HepG2 (cell line): ENCODE data around the gene DLAT.

Experiments
- CHD4 ChIP-seq: fragments of 200-600 bp; sonication (generic); IDR thresholded peaks from 2 replicates; pipeline ENCODE4 v1.7.0; 2017; ENCODE audit warnings: mild to moderate bottlenecking, low read length, borderline replicate concordance
- EZH2 ChIP-seq: conservative IDR thresholded peaks from 2 replicates; pipeline ENCODE4 v1.6.1; 2012; ENCODE audit warnings: mild to moderate bottlenecking, low read depth, low read length, moderate library complexity
- GLI4 ChIP-seq: sonication (generic); formaldehyde crosslinking; IDR thresholded peaks from 2 replicates; pipeline ENCODE4 v1.5.1; 2020; ENCODE audit warnings: missing genetic modification reagents, mild to moderate bottlenecking, moderate library complexity, borderline replicate concordance
- NFE2L1 ChIP-seq: sonication (generic); formaldehyde crosslinking; IDR thresholded peaks from 2 replicates; pipeline ENCODE4 v1.4.0; 2020; ENCODE audit warnings: missing genetic modification reagents, mild to moderate bottlenecking, borderline replicate concordance
- SRSF1 ChIP-seq: fragments of 200-400 bp; formaldehyde crosslinking; optimal IDR thresholded peaks from 2 replicates; pipeline ENCODE3; 2017; ENCODE audit warnings: mild to moderate bottlenecking, low read depth, low read length, moderate library complexity

DNA sequence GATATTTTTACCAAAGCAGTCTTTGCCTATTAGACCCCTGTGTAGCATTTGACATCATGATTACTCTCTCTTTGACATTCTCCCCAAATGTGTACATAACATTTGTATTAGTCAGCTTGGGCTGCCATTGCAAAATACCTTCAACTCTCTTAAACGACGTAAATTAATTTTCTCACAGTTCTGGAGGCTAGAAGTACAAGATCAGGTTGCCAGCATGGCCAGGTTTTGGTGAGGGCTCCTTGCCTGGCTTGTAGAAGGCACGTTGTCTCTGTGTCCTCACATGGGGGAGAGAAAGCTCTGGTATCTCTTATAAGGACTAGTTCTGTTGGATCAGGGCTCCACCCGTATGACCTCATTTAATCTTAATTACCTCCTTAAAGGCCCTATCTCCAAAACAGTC lies 12.3 kb upstream of the DLAT start:
- TF ChIP-seq SRSF1 (no peak), EZH2 (no peak), CHD4 (no peak), NFE2L1 (no peak), GLI4 (CRISPR knock-in tag) (no peak)
